ENCODE results near the gene TARBP1. TPM values are rescaled to one million over a fixed set of nuclear protein-coding genes. Genes with fewer than 3 reads are reported as not detected.
A peak's percentile ranks its signal among the peaks of the same experiment; 100 is the strongest.

The TARBP1 gene
- total and polyA plus RNA-seq, 2 of the 8 experiments (the other 6 are each of a cell fraction or from before 2014, with no cell fraction given): 21.9 to 32.3 TPM

- H3K4me2 ChIP-seq (ENCODE audit: insufficient read depth in 1 of 2, low read depth in 2 of 2, low read length in 2 of 2): peak overlapping the region; percentile 66 to 70
- no peak for FAIRE-seq
- H3K36me3 ChIP-seq (ENCODE audit: control insufficient read depth in 2 of 4, insufficient read depth in 4 of 4, low read length in 3 of 4): peaks cover 6 to 17% (median 9%) of the 10 kb centered on the region in 4 experiments; a peak in 6 of 8 replicates
- no peak overlapping the region for H2BK12ac ChIP-seq (ENCODE audit: low read depth, low read length)
- peaks cover 0 to 12% of the 10 kb centered on the region in 2 experiments; a peak in 2 of 4 replicates for H3K79me2 ChIP-seq (ENCODE audit: control insufficient read depth in 1 of 2, insufficient read depth in 2 of 2, low read length in 2 of 2)
- H2BK20ac ChIP-seq (ENCODE audit: low read length): no peak overlapping the region
- no peaks in the 10 kb centered on the region; a peak in 1 of 7 replicates for H3K27me3 ChIP-seq (replicated peaks in 1 of 4; ENCODE audit: control insufficient read depth in 3 of 4, extremely low read depth in 1 of 4, insufficient read depth in 3 of 4, low read length in 3 of 4)
- H4K5ac ChIP-seq (ENCODE audit: insufficient read length, low read depth, low read length): no peak overlapping the region
- 72% methylated on average over 9 of the region's 9 CpGs; no CpG with 5 or more reads in 1 of the 2 experiments for WGBS, 2 experiments (ENCODE audit: extremely low coverage in 1 of 2, insufficient coverage in 1 of 2, insufficient read length in 1 of 2, insufficient replicate concordance in 2 of 2, low coverage in 1 of 2, low lambda C conversion rate in 2 of 2, missing lambda C conversion rate in 1 of 2)
- H2BK120ac ChIP-seq (replicated peaks; ENCODE audit: low read depth, low read length): no peak overlapping the region
- peaks cover 0 to 4% (median 1%) of the 10 kb centered on the region in 4 experiments; a peak in 3 of 7 replicates for H3K4me1 ChIP-seq (replicated peaks in 1 of 4; ENCODE audit: control insufficient read depth in 3 of 4, insufficient read depth in 4 of 4, low read length in 3 of 4)
- DNase-seq (ENCODE audit: low read depth in 1 of 2, low spot score in 2 of 2): no peak
- no peak overlapping the region for H3K4ac ChIP-seq (replicated peaks; ENCODE audit: insufficient read length, low read depth, low read length)
- ChIA-PET POLR2A (ENCODE audit: partially characterized antibody) (no interaction called here), CTCF (ENCODE audit: partially characterized antibody) (interaction anchor here (1.0 to 3.4 kb wide), 3 partner anchors 35 to 247 kb away, joined by 3 to 15 read pairs (median 3); no protein-coding TSS in a partner anchor)
- TF ChIP-seq RXRA (IDR thresholded peaks at IDR 0.05; ENCODE audit: insufficient read depth, low read depth, low read length) (no peak), USF2 (IDR thresholded peaks at IDR 0.05; ENCODE audit: low read length) (no peak), CREB1 (IDR thresholded peaks at IDR 0.05) (no peak), EP300 (IDR thresholded peaks at IDR 0.05; ENCODE audit: borderline replicate concordance in 1 of 2, low read depth in 2 of 2, low read length in 2 of 2) (no peak), GTF2F1 (IDR thresholded peaks at IDR 0.05; ENCODE audit: borderline replicate concordance, low read depth, low read length) (no peak), CBX5 (IDR thresholded peaks at IDR 0.05; ENCODE audit: low read depth, low read length) (no peak), TAF7 (optimal IDR thresholded peaks at IDR 0.05; ENCODE audit: borderline replicate concordance, low read depth, low read length) (no peak)
- H3K18ac ChIP-seq (ENCODE audit: extremely low read depth, low read length): no peak overlapping the region
- peak overlapping the region; percentile 77 to 96 (median 94); a peak in 6 of 8 replicates for H3K4me3 ChIP-seq (ENCODE audit: extremely low read depth in 1 of 4, insufficient read depth in 2 of 4, low read depth in 3 of 4, low read length in 4 of 4)
- no peak overlapping the region for H2AFZ ChIP-seq (ENCODE audit: low read length)
- H3K9ac ChIP-seq (replicated peaks in 1 of 4; ENCODE audit: extremely low read depth in 1 of 4, low read depth in 3 of 4, low read length in 3 of 4): peak overlapping the region in 2 of 4 experiments; percentile 0 to 43; a peak in 3 of 7 replicates
- no peak overlapping the region for H2BK15ac ChIP-seq (ENCODE audit: low read length)
- H2AK5ac ChIP-seq (ENCODE audit: low read depth, low read length): no peak overlapping the region
- H3K79me1 ChIP-seq (ENCODE audit: low read depth, low read length): no peaks in the 10 kb centered on the region
- no peak overlapping the region for H4K91ac ChIP-seq (replicated peaks; ENCODE audit: insufficient read length, low read length)
- H3K23ac ChIP-seq (ENCODE audit: insufficient read length): no peak overlapping the region
- H3K27ac ChIP-seq (ENCODE audit: low read depth, low read length): no peak overlapping the region
- H3K14ac ChIP-seq (ENCODE audit: insufficient read length): no peak overlapping the region
- no peak overlapping the region for H2BK5ac ChIP-seq (ENCODE audit: low read depth, low read length)
- no peaks in the 10 kb centered on the region for H3K9me3 ChIP-seq (ENCODE audit: insufficient read depth in 2 of 2, low read depth in 1 of 2, low read length in 1 of 2)
- no peak overlapping the region for H3K56ac ChIP-seq (replicated peaks; ENCODE audit: insufficient read length, low read depth, low read length)
- no peaks in the 10 kb centered on the region for H3K23me2 ChIP-seq (ENCODE audit: low read depth, low read length)
- no peaks in the 10 kb centered on the region for H4K20me1 ChIP-seq (replicated peaks in 1 of 2; ENCODE audit: control insufficient read depth in 1 of 2, insufficient read depth in 2 of 2, low read length in 2 of 2)
- H4K8ac ChIP-seq (ENCODE audit: extremely low read depth, insufficient read depth, low read length): no peak overlapping the region
These were observed 106.8 kb downstream of the TARBP1 start for GRCh38 chr1:234372011-234372757.
